Endothelial cell of umbilical vein (primary cell): ENCODE data around the gene DUSP22. TPM values are rescaled to one million over a fixed set of nuclear protein-coding genes. Genes with fewer than 3 reads are reported as not detected.

Experiments used
- BruUV-seq: library from RNA; stranded (reverse); fragments of 400-500 nt; replicated peaks from 2 replicates; lab custom pipeline; 2021; lab: Mats Ljungman, UMichigan
- CTCF ChIA-PET: fragments of 300-600, 350-600 bp; sonication (Branson Sonifier 250); formaldehyde crosslinking; loops from one replicate; lab custom pipeline; 2021; ENCODE audit warnings: antibody characterized with exemption, inconsistent platforms; lab: Charles Lee
- POLR2A ChIA-PET: fragments of 300-600, 350-600 bp; sonication (Branson Sonifier 250); formaldehyde crosslinking; loops from one replicate; lab custom pipeline; 2021; ENCODE audit warnings: antibody characterized with exemption, inconsistent platforms; lab: Charles Lee
- DNase-seq: peaks from one replicate; pipeline ENCODE4 v3.0.0-alpha.2; 2011; ENCODE audit warnings: low read depth, low spot score
- FAIRE-seq: peaks from 2 replicates; lab custom pipeline; 2011; peaks lifted over from hg19 to GRCh38; lab: Jason Lieb, UNC
- H2AFZ ChIP-seq: 2 replicates; pipeline ENCODE4 v1.6.0; 2012; ENCODE audit warnings: low read depth, low read length, control low read depth, inconsistent platforms
- H3K27ac ChIP-seq: 2 replicates; pipeline ENCODE4 v1.5.1; 2011; ENCODE audit warnings: low read depth, mild to moderate bottlenecking, control low read depth, low read length, moderate library complexity; ENCODE audit not compliant: insufficient read depth
- H3K27me3 ChIP-seq, 2 experiments: 2 replicates each; pipeline versions ENCODE4 v1.6.0 to v1.6.1; 2011; ENCODE audit warnings: low read length in 2 of 2, mixed read lengths in 1 of 2; ENCODE audit not compliant: control insufficient read depth in 2 of 2, insufficient read depth in 2 of 2
- H3K36me3 ChIP-seq, 2 experiments: 2 replicates in 1 of 2; 3 replicates in 1 of 2; pipeline ENCODE4 v1.5.1; 2011; ENCODE audit warnings: low read length in 2 of 2, mild to moderate bottlenecking in 1 of 2, moderate library complexity in 1 of 2; ENCODE audit not compliant: control insufficient read depth in 2 of 2, insufficient read depth in 2 of 2; ENCODE audit errors: extremely low read depth in 1 of 2
- H3K4me1 ChIP-seq: 3 replicates; pipeline ENCODE4 v1.5.1; 2011; ENCODE audit warnings: mild to moderate bottlenecking, low read length; ENCODE audit not compliant: control insufficient read depth, insufficient read depth; ENCODE audit errors: extremely low read depth
- H3K4me2 ChIP-seq: 2 replicates; pipeline ENCODE4 v1.6.1; 2011; ENCODE audit warnings: low read length, control low read depth, mixed read lengths; ENCODE audit not compliant: insufficient read depth
- H3K4me3 ChIP-seq, 3 experiments: fragments of 200-600 bp in 1 of 3; sonication (generic), shearing (Covaris generic) in 1 of 3; replicated peaks in 1 of 3; 2 replicates each; pipeline ENCODE4 v1.5.1; 2011 to 2016; ENCODE audit warnings: control low read depth in 3 of 3, low read length in 3 of 3, mild to moderate bottlenecking in 2 of 3, inconsistent platforms in 1 of 3, low read depth in 1 of 3, moderate library complexity in 1 of 3; ENCODE audit not compliant: insufficient read depth in 1 of 3
- H3K79me2 ChIP-seq: 2 replicates; pipeline ENCODE4 v1.6.0; 2012; ENCODE audit warnings: low read length, inconsistent platforms; ENCODE audit not compliant: control insufficient read depth, insufficient read depth
- H3K9ac ChIP-seq: replicated peaks from 2 replicates; pipeline ENCODE3; 2011; ENCODE audit warnings: low read length, control low read depth; ENCODE audit not compliant: insufficient read depth; ENCODE audit errors: extremely low read depth
- H3K9me1 ChIP-seq: replicated peaks from 3 replicates; pipeline ENCODE4 v1.6.0; 2011; ENCODE audit warnings: mild to moderate bottlenecking, low read length; ENCODE audit not compliant: control insufficient read depth, insufficient read depth; ENCODE audit errors: extremely low read depth
- H3K9me3 ChIP-seq: replicated peaks from 2 replicates; pipeline ENCODE4 v1.5.1; 2012; ENCODE audit warnings: low read length, inconsistent platforms; ENCODE audit not compliant: control insufficient read depth, insufficient read depth
- H4K20me1 ChIP-seq: replicated peaks from 2 replicates; pipeline ENCODE3; 2011; ENCODE audit warnings: mild to moderate bottlenecking, low read length; ENCODE audit not compliant: control insufficient read depth, insufficient read depth; ENCODE audit errors: extremely low read depth
- CTCF ChIP-seq, 2 donors: IDR thresholded peaks; 1 replicate in 1 of 2; 2 replicates in 1 of 2; pipeline ENCODE4 v1.5.1; 2011; ENCODE audit warnings: low read length in 2 of 2, mild to moderate bottlenecking in 2 of 2, moderate library complexity in 2 of 2, control low read depth in 1 of 2, inconsistent platforms in 1 of 2, low read depth in 1 of 2; ENCODE audit not compliant: insufficient read depth in 1 of 2; ENCODE audit errors: extremely low read depth in 1 of 2
- FOS ChIP-seq: IDR thresholded peaks from 2 replicates; pipeline ENCODE4 v1.6.1; 2011; ENCODE audit warnings: mild to moderate bottlenecking, low read length, moderate library complexity, borderline replicate concordance; ENCODE audit not compliant: insufficient read depth
- GATA2 ChIP-seq: IDR thresholded peaks from 2 replicates; pipeline ENCODE4 v1.7.0; 2011; ENCODE audit warnings: low read depth, mild to moderate bottlenecking, moderate library complexity, mixed read lengths, low read length; ENCODE audit not compliant: insufficient read length, insufficient read depth
- JUN ChIP-seq: IDR thresholded peaks from 2 replicates; pipeline ENCODE4 v1.6.1; 2011; ENCODE audit warnings: borderline replicate concordance, low read depth; ENCODE audit not compliant: insufficient read length, insufficient read depth
- POLR2AphosphoS5 ChIP-seq: IDR thresholded peaks from 2 replicates; pipeline ENCODE4 v1.6.1; 2012; ENCODE audit warnings: low read depth, mild to moderate bottlenecking, control low read depth, low read length, moderate library complexity; ENCODE audit not compliant: insufficient read depth
- dilution Hi-C: fragments of 300-500 bp; cut with MboI; formaldehyde crosslinking; loops from one replicate; pipeline ENCODE4 v1.15.0; 2019; ENCODE audit warnings: low sequenced_read_pairs; ENCODE audit not compliant: extremely low pct_ligation_motif_present
- intact Hi-C: fragments of 100-400 bp; cut with micrococcal nuclease; formaldehyde crosslinking; loops from one replicate; pipeline ENCODE4 v1.10.0; 2022
- polyA plus RNA-seq, 4 experiments: library from polyadenylated mRNA; depleted of rRNA in 3 of 4; stranded (reverse) in 3 of 4; unstranded in 1 of 4; fragments of >200 nt; gene quantifications; 2 replicates each; pipeline versions ENCODE4 v1.2.1 to v1.2.3, GENCODE V29; 2011 to 2012; ENCODE audit warnings: missing spikeins in 1 of 4
- total RNA-seq: library from RNA; stranded (reverse); gene quantifications from 2 replicates; pipeline ENCODE4 v1.2.3, GENCODE V29; 2021

The DUSP22 gene
- total and polyA plus RNA-seq, 2 donors (not counting 3 experiments of a cell fraction or from before 2014, with no cell fraction given): 23.2 to 33.9 TPM

DNA sequence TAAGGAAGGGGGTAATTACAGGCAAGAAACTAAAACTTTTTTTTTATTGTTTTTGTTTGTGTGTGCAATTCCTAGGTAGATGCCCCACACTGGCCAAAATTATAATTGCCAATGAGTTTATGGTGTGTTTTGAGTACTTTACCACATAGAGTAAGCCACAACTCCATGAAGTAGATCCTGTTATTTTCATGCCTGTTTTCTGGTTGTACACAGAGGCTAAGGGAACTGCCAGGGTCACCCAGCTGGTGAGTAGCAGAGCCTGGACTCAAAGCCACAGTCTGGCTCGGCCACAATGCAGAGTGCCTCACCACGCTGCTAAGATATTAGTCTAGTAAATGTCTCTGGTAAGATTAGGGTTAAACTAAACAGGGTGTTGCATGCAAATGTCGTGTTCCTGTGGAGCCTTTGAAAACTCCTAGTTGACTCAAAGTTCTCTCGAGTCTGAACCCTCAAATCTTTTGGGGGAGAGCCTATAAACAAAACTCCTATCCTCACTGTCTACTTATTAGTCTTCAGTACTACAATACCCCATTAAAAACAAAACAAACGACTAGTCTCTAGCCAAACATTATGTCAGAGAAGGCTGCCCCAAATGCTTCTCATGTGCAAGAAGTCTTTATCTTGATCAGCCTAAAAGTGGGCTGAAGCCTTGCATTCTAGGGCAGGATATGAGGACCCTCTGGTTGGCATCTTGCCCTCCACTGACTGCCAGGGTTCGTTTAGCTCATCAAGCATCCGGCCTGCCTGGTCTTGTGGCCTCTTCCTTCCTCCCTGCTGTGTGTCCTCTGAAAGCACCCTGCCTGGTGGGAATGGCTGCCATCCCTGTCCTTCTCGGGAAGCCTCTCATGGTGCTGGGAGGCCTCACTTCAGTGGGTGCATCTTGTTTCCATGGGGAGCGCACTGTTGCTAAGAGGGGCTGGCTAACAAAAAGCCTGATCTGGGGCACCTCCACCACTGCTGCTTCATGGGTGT lies 4.2 kb downstream of the DUSP22 start:
- intact Hi-C loops: no loop called here
- dilution Hi-C loops: no loop called here

More for the DNA sequence above, 4.2 kb downstream of the DUSP22 start:
- no TSS peak for BruUV-seq
- no peak overlapping the region for H3K9ac ChIP-seq
- no peak overlapping the region for H2AFZ ChIP-seq
- peaks cover 45% of the 10 kb centered on the region for H3K79me2 ChIP-seq
- H3K27me3 ChIP-seq: no peaks in the 10 kb centered on the region
- peak overlapping the region; percentile 5 for H3K4me2 ChIP-seq
- ChIA-PET CTCF (interaction anchor here (0.8 kb wide), 1 partner anchor 17 kb away, joined by 3 read pairs; no protein-coding TSS in a partner anchor), POLR2A (no interaction called here)
- H3K9me1 ChIP-seq: no peaks in the 10 kb centered on the region
- TF ChIP-seq FOS: peak; percentile 35
- TF ChIP-seq GATA2: peak; percentile 72
- TF ChIP-seq POLR2AphosphoS5: no peak
- no peak for TF ChIP-seq JUN
- peak in 1 of 2 donors; percentile 4 for TF ChIP-seq CTCF (IDR thresholded peaks at IDR 0.05; ENCODE audit: extremely low read depth in 1 of 2, insufficient read depth in 1 of 2, low read depth in 1 of 2, low read length in 2 of 2)
- H3K4me1 ChIP-seq: peaks cover 40% of the 10 kb centered on the region
- H3K9me3 ChIP-seq: no peaks in the 10 kb centered on the region
- no peak overlapping the region for H3K27ac ChIP-seq
- DNase-seq: peak; percentile 63
- H3K36me3 ChIP-seq: no peaks in the 10 kb centered on the region
- H3K4me3 ChIP-seq: no peak overlapping the region
- FAIRE-seq: peak; percentile 82
- no peaks in the 10 kb centered on the region for H4K20me1 ChIP-seq
